Stimulated activated naive CD8-positive, alpha-beta T cell treated with anti-CD3 and anti-CD28 coated beads, Interleukin-15, Interleukin-2, amounts not matched to agents 100 ng/mL and 50 ng/mL, for 24 hours (primary cell): ENCODE results near the gene GBP2.
A peak's percentile ranks its signal among the peaks of the same experiment; 100 is the strongest.

Source experiments
- H3K27ac Mint-ChIP-seq: one replicate; pipeline ENCODE4 v1.8.0; 2021; ENCODE audit warnings: mild to moderate bottlenecking, mixed read lengths
- H3K27me3 Mint-ChIP-seq: one replicate; pipeline ENCODE4 v1.8.0; 2021; ENCODE audit warnings: mixed read lengths
- H3K36me3 Mint-ChIP-seq: one replicate; pipeline ENCODE4 v1.8.0; 2021; ENCODE audit warnings: low read depth, mixed read lengths
- H3K4me1 Mint-ChIP-seq: one replicate; pipeline ENCODE4 v1.8.0; 2021; ENCODE audit warnings: low read depth, mixed read lengths
- H3K4me3 Mint-ChIP-seq: one replicate; pipeline ENCODE4 v1.8.0; 2021; ENCODE audit warnings: mild to moderate bottlenecking, mixed read lengths
- H3K9me3 Mint-ChIP-seq: one replicate; pipeline ENCODE4 v1.8.0; 2021; ENCODE audit warnings: mixed read lengths

Gene GBP2, protein sequence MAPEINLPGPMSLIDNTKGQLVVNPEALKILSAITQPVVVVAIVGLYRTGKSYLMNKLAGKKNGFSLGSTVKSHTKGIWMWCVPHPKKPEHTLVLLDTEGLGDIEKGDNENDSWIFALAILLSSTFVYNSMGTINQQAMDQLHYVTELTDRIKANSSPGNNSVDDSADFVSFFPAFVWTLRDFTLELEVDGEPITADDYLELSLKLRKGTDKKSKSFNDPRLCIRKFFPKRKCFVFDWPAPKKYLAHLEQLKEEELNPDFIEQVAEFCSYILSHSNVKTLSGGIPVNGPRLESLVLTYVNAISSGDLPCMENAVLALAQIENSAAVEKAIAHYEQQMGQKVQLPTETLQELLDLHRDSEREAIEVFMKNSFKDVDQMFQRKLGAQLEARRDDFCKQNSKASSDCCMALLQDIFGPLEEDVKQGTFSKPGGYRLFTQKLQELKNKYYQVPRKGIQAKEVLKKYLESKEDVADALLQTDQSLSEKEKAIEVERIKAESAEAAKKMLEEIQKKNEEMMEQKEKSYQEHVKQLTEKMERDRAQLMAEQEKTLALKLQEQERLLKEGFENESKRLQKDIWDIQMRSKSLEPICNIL

DNA sequence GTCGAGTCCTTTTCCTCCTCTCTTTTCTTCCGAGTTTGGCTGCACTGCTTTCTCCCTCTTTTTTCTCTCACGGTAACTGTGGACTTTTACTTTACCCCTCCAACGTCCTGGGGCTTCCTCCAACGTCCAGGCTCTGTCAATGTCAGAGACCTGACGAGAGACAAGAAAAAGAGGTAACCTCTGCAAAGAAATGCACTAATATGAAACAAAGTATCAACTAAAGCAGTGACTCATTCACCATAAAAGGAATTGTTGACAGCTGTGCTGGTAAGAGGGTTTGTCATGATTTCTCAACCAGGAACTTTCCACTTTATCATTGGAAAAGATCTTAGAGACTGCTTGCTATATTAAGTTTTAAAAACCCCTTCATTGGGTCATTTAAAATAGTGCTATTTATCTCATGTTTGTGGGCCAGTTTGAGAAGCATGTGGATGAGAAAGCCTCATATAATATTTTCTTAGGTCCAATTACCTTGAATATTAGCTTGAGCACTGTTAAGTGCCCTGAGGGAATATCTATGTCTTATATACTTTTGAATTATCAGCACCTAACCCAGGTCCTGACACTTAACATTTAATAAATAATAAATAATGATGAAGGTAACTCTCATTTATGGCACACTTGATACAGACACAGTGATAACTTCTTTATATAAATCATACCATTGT is at the start of gene GBP2:
TSS of gene GBP2 (minus strand) at position 202 of the 668 bp plus-strand sequence. CDS start 4,148 bp downstream, outside the sequence.
- Mint-ChIP-seq H3K27me3 (no peaks in the 10 kb centered on the region), H3K9me3 (no peaks in the 10 kb centered on the region), H3K27ac (peak within 1 kb of the TSS; percentile 98), H3K36me3 (peaks cover 32% of the 10 kb centered on the region), H3K4me3 (peak within 1 kb of the TSS; percentile 93), H3K4me1 (peaks cover 72% of the 10 kb centered on the region)

DNA sequence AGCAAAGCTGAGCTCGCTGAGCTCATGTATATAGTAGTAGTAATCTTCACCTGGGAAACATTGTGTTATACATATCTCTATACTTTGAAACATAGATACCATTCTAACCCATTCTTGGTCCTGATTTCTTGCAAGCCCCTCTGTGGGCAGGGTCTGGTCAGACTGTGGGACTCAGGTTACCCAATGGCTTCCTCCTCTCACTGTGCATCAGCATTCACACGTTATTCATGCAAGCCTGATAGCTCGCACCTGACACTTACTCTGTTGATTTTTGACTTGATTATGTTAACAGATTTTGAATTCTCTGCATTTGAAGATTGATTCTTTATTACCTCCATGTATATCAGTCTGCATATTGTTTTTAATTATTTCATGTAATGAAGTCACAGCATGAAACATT is 48.6 kb upstream of the GBP2 start:
- no peaks in the 10 kb centered on the region for H3K9me3 Mint-ChIP-seq
- no peaks in the 10 kb centered on the region for H3K36me3 Mint-ChIP-seq
- no peaks in the 10 kb centered on the region for H3K27me3 Mint-ChIP-seq
- no peak overlapping the region for H3K4me3 Mint-ChIP-seq
- H3K27ac Mint-ChIP-seq: no peak overlapping the region
- peaks cover 5% of the 10 kb centered on the region for H3K4me1 Mint-ChIP-seq

DNA sequence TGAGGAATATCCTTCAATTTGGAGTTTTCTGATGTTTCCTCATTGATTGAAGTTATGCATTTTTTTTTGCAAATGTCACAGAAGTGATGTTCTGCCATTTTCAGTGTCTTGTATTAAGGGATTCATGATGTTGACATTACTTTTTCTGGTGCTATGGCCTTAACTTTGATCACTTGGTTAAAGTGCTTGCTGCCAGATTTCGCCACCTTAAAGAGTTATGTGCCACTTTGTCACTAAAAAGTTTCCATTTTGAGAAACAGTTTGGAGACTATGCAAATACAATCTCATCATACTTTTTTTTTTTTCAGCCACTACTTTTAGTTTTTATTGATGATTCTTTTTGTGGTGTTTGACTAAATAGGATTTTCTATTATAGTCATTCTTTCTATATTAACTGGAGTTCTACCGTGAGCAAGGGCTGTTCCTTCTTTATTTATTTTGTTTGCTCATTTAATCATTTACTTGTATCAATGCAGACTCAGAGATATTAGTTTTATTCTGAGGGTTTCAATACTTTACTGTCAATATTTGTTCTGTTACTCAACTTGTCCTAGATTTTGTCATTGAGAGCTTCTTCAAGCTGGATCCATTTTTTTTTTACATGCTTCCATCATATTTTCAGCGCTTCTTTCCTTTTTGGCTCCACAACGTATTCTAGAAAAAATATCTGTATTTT is 46.7 kb upstream of the GBP2 start:
- no peaks in the 10 kb centered on the region for H3K27me3 Mint-ChIP-seq
- H3K36me3 Mint-ChIP-seq: no peaks in the 10 kb centered on the region
- H3K4me1 Mint-ChIP-seq: peaks cover 5% of the 10 kb centered on the region
- no peak overlapping the region for H3K27ac Mint-ChIP-seq
- H3K9me3 Mint-ChIP-seq: no peaks in the 10 kb centered on the region
- H3K4me3 Mint-ChIP-seq: no peak overlapping the region

DNA sequence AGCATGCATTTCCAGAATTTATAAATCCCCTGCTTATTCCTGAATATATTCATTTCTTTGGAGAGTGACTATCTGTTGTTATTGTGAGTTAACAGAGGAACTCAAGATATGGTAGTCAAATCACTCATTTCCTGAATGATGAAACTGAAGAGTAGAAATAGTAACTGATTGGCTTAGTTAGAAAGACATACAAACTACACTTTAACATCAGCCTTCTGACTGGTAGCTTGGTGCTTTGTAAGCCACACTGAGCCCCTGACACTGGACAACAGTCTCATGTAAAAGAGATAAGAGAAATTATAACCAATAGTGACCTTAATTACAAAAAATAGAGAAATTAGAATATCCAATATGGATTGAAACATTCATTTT is 45.1 kb upstream of the GBP2 start:
- H3K36me3 Mint-ChIP-seq: no peaks in the 10 kb centered on the region
- peaks cover 5% of the 10 kb centered on the region for H3K4me1 Mint-ChIP-seq
- no peak overlapping the region for H3K4me3 Mint-ChIP-seq
- H3K27ac Mint-ChIP-seq: no peak overlapping the region
- no peaks in the 10 kb centered on the region for H3K27me3 Mint-ChIP-seq
- H3K9me3 Mint-ChIP-seq: no peaks in the 10 kb centered on the region

DNA sequence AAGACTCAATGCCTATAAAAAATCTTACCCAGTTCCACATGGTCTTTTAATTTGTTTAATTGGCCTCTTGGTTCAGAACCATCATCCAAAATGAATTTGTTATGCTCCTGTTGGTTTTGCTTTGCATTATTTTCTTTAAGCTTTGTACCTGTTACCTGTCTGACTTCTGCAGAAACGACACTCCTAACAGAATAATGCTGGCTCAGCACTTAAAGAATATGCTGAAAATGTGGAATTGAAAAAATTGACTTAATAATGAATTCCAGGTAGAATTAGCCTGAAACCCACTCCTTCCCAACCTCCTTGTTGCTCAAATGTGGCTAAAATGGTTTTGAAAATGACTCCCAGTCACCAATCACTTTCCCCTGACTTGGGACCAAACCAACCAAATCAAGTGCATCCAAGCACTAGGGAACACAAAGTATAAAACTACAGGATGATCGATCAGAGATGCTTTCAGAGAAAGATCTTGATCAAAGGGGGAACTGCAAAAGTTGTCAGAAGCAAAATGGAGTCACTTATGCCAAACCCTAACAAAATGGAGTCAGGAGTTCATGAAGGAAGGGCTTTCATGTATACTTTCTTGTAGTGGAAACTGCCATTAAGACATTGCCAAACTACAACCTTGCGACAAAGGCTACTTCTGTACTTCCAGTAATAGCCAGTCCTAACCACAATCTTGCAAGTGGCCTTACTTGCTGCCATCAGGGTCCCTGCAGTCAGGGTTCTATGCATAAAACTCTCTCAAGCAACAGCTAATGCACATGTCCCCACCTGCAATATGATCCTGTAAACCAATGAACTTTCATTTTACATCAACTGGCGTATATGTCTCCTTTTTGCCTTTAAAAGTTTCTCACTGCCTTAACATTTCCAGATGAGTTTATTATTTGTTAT is 44.5 kb upstream of the GBP2 start:
- H3K27ac Mint-ChIP-seq: no peak overlapping the region
- H3K4me3 Mint-ChIP-seq: no peak overlapping the region
- no peaks in the 10 kb centered on the region for H3K36me3 Mint-ChIP-seq
- no peaks in the 10 kb centered on the region for H3K9me3 Mint-ChIP-seq
- H3K27me3 Mint-ChIP-seq: no peaks in the 10 kb centered on the region
- H3K4me1 Mint-ChIP-seq: peaks cover 5% of the 10 kb centered on the region

DNA sequence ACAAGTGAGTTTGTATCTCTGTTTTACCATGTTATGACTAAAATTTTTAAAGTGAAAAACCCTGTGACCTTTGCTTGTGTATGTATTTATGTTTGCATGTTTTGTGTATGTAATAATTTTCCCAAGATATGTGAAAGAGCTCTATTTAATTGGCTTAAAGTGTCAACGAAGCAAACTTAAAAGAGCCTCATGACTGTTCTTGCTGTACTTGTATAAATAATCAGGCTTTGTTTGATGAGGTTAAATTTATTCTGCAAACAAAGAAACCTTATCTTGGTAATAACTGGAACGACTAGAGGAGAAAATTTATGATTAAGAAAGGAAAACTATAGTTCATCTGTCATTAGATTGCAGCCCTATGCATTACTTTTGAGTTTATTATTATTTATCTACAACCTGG is 43.3 kb upstream of the GBP2 start:
- H3K4me3 Mint-ChIP-seq: no peak overlapping the region
- H3K27ac Mint-ChIP-seq: no peak overlapping the region
- no peaks in the 10 kb centered on the region for H3K36me3 Mint-ChIP-seq
- no peaks in the 10 kb centered on the region for H3K27me3 Mint-ChIP-seq
- H3K9me3 Mint-ChIP-seq: no peaks in the 10 kb centered on the region
- H3K4me1 Mint-ChIP-seq: peaks cover 5% of the 10 kb centered on the region

DNA sequence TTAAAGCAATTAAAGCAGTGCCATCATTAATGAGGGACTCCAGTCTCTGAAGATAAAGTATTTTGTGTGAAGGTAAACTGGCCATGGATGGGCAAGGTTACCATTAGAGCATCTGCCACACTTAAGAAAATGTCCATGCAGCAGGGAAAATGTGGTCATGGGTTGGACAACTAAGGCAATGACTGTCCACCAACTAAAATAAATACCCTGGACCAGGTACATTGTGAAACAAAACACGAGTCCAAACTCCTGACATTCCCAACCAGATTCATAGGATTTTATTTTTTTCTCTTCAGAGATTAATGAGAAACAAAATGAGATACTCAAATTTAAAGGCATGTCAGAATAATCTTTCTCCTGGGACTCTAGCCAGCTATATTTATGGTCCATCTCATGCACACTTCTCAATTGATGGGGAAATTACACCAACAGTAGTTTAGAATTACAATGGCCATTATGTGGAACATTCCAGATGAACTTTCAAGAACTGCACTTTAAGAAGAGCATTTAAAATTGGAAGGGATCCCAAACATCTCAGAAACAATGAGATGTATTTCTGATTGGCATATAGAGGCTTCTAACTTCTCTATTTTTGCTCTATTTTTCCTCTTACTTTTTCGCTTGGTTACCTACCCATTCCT is 41.8 kb upstream of the GBP2 start:
- H3K4me3 Mint-ChIP-seq: no peak overlapping the region
- no peaks in the 10 kb centered on the region for H3K36me3 Mint-ChIP-seq
- H3K27ac Mint-ChIP-seq: no peak overlapping the region
- no peaks in the 10 kb centered on the region for H3K9me3 Mint-ChIP-seq
- H3K4me1 Mint-ChIP-seq: peaks cover 5% of the 10 kb centered on the region
- no peaks in the 10 kb centered on the region for H3K27me3 Mint-ChIP-seq

DNA sequence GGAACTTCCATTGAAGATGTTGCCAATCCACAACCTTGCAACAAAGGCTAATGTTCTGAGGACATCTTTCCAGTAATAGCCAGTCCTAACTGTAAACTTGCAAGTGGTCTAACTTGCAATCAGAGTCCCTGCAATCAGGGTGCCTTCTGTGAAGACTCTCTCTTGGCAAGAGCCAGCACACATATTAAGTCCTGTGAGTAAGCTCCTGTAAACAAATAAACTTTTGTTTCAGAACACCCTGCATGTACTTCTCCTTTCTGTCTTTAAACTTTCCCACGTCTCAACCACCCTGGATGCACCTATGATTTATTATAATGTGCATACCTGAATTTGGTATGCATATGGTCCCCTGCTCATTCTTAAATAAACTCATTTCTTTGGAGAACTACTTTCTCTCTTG is 40.8 kb upstream of the GBP2 start:
- no peak overlapping the region for H3K27ac Mint-ChIP-seq
- peaks cover 7% of the 10 kb centered on the region for H3K9me3 Mint-ChIP-seq
- no peaks in the 10 kb centered on the region for H3K36me3 Mint-ChIP-seq
- peaks cover 5% of the 10 kb centered on the region for H3K4me1 Mint-ChIP-seq
- H3K4me3 Mint-ChIP-seq: no peak overlapping the region
- H3K27me3 Mint-ChIP-seq: no peaks in the 10 kb centered on the region

DNA sequence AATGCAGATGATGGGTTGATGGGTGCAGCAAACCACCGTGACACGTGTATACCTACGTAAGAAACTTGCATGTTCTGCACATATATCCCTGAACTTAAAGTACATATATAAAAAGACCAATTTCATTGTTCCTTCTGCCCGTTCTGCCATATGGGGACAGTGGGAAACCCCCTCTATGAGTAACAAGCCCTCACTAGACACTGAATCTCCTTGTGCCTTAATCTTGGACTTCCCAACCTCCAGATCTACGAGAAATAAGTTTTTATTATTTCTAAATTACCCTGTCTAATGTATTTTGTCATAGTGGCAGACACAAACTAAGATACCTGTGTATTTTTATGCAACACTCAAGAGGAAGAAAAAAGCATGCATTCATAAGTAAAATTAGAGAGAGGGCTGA is 39.9 kb upstream of the GBP2 start:
- Mint-ChIP-seq H3K27me3 (no peaks in the 10 kb centered on the region), H3K4me3 (no peak overlapping the region), H3K27ac (no peak overlapping the region), H3K9me3 (peaks cover 14% of the 10 kb centered on the region), H3K36me3 (no peaks in the 10 kb centered on the region), H3K4me1 (peaks cover 2% of the 10 kb centered on the region)

DNA sequence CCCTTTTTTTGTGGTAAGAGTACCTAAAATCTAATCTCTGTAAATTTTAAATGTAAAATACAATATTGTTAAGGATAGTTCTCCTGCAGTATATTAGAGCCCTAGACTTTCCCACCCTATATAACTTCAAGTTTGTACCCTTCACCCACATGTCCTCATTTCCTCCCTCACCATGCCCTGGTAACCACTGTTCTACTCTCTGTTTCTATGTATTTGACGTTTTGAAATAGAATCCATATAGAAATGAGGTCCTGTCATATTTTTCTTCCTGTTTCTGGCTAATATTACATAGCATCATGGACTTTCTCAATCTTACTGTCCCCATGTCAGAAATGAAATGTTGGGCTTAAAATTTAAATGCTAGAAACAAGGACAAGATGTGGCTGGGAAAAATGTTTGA is 25.1 kb upstream of the GBP2 start:
- Mint-ChIP-seq H3K27ac (no peak overlapping the region), H3K4me1 (peaks cover 6% of the 10 kb centered on the region), H3K9me3 (peaks cover 3% of the 10 kb centered on the region), H3K4me3 (no peak overlapping the region), H3K36me3 (no peaks in the 10 kb centered on the region), H3K27me3 (no peaks in the 10 kb centered on the region)

DNA sequence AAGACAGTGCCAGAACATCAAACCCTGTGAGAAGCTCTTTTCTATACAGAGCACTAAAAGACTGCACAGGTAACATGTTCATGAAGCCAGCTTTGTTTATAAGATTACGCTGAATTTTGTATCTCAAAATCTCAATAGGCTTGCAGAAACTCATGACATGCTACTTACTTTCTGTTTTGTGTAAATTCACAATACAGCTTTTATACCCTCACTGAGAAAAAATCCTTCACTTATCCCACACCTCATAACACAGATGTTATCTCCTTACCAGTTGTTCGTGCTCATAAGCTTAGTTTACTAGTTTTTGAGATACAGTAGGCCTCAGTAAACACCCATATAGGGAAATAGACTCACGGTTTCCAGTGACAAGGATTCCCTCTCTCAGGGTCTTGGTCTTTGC is 24.1 kb upstream of the GBP2 start:
- no peak overlapping the region for H3K4me3 Mint-ChIP-seq
- no peak overlapping the region for H3K27ac Mint-ChIP-seq
- peaks cover 9% of the 10 kb centered on the region for H3K4me1 Mint-ChIP-seq
- no peaks in the 10 kb centered on the region for H3K9me3 Mint-ChIP-seq
- no peaks in the 10 kb centered on the region for H3K36me3 Mint-ChIP-seq
- no peaks in the 10 kb centered on the region for H3K27me3 Mint-ChIP-seq

DNA sequence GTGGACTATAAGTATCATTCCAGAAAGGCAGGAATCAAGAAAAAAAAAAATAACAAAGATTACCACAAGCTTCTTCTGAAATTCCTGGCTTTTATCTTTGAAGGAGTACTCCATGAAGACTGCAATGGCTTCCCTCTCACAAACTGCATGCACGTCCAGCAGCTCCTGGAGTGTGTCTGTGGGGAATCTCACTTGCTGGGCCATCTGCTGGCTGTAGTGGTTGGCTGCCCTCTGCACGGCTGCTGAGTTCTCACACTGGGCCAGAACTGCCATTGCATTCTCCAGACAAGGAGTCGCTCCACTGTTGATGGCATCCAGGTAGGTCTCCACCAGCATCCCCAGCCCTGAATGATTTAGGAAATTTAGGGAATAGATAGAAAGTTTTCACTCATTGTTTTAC is 23.3 kb upstream of the GBP2 start:
- H3K9me3 Mint-ChIP-seq: no peaks in the 10 kb centered on the region
- H3K36me3 Mint-ChIP-seq: no peaks in the 10 kb centered on the region
- no peaks in the 10 kb centered on the region for H3K27me3 Mint-ChIP-seq
- H3K4me1 Mint-ChIP-seq: peaks cover 9% of the 10 kb centered on the region
- no peak overlapping the region for H3K4me3 Mint-ChIP-seq
- no peak overlapping the region for H3K27ac Mint-ChIP-seq

DNA sequence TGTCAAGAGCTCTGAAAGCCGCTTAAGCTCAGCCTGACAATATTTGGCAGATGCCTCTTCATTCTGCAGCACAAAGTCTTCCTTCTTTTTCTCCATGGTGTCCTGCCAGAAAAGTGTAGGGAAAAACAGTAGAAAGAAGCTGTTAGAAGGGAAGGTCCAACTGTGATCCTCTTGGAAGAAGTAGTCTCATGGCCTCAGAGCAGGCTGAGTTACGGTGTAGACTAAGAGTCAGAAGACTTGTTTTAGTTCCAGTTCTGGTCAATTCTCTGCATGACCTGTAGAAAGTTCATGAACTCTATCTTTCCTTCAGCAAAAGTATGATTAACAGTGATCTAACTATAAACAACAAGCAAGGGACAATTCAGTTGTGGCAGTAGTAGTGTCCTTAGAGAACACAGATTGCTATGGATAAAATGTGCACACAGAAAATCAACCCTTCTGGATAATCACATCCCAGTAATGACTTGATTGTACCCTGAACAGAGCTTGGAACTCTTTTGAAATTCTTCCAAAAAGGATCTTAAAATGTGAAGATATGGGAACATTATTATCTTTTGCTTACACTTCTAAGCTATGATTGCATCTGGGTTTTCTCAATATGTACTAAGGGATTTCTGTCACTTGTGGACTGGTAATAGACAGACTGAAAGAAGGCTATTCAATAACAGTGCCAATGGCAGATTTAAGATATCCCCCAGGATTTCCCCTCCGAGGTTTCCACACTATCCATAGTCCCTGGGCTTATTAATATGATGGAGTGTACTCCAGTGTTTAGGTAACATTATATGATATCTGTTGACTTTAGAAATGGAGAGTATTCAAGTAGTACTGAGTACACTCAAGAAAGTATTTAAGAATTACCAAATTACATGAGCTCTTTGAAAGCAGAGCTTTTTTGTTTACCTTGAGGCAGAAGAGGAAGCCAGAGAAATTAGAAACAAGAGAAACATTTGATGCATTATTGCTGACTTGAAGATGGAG is 22.1 kb upstream of the GBP2 start:
- Mint-ChIP-seq H3K9me3 (no peaks in the 10 kb centered on the region), H3K4me3 (no peak overlapping the region), H3K27ac (no peak overlapping the region), H3K27me3 (no peaks in the 10 kb centered on the region), H3K4me1 (peaks cover 9% of the 10 kb centered on the region), H3K36me3 (no peaks in the 10 kb centered on the region)
